ENCODE results near the gene HRH3.
A peak's percentile ranks its signal among the peaks of the same experiment; 100 is the strongest.

HRH3 gene

DNA sequence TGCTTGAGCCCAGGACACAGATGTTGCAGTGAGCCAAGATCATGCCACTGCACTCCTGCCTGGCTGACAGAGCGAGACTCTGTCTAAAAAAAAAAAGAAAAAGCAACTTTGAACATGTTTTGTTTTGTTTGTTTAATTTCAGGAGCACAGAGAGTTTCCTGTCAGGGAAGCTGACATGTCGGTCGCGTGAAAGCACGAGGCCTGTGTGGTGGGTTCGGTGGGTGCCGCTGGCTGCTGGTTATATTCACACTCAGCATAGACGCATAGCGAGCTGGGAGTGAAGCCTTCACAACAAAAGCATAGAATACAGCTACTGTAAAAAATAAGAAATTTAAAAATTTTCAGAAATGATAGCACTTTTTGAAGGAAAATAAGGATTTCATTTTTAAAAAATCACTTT is 22.8 kb downstream of the HRH3 start:
- no peak for DNase-seq

DNA sequence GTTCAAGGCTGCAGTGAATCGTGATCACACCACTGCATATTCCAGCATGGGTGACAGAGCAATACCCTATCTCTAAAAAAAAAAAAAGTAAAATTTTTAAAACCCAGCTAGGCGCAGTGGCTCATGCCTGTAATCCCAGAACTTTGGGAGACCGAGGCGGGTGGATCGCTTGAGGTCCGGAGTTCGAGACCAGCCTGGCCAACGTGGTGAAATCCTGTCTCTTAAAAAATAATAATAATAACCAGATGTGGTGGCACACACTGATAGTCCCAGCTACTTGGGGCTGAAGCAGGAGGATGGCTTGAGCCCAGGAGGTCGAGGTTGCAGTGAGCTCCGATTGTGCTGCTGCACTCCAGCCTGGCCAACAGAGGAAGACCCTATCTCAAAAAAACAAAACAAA is 23.8 kb downstream of the HRH3 start:
- no peak for DNase-seq

DNA sequence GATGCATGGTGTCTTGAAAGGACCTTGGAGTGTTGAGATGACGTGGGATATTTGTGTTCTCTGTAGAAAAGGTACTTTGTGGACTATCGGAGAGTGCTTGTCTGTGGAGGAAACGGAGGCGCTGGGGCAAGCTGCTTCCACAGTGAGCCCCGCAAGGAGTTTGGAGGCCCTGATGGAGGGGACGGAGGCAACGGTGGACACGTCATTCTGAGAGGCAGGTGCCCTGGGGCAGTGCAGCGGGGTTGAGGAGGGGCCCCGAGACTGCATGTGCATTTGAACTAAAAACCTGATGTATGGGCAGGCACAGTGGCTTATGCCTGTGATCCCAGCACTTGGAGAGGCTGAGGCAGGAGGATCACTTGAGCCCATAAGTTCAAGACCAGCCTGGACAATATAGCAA is 24.3 kb downstream of the HRH3 start:
- no peak for DNase-seq

DNA sequence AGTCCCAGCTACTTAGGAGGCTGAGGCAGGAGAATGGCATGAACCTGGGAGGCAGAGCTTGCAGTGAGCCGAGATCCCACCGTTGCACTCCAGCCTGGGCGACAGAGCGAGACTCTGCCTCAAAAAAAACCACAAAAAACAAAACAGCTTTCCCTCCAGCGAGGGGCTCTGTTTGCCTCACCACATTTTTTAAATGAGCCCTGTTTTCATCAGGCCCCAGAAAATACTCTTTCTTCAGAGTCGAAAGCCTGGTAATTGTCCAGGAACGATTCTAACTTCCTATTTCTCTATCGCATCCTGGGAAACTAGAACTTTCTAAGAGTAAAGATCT is 25.0 kb downstream of the HRH3 start:
- DNase-seq: no peak

DNA sequence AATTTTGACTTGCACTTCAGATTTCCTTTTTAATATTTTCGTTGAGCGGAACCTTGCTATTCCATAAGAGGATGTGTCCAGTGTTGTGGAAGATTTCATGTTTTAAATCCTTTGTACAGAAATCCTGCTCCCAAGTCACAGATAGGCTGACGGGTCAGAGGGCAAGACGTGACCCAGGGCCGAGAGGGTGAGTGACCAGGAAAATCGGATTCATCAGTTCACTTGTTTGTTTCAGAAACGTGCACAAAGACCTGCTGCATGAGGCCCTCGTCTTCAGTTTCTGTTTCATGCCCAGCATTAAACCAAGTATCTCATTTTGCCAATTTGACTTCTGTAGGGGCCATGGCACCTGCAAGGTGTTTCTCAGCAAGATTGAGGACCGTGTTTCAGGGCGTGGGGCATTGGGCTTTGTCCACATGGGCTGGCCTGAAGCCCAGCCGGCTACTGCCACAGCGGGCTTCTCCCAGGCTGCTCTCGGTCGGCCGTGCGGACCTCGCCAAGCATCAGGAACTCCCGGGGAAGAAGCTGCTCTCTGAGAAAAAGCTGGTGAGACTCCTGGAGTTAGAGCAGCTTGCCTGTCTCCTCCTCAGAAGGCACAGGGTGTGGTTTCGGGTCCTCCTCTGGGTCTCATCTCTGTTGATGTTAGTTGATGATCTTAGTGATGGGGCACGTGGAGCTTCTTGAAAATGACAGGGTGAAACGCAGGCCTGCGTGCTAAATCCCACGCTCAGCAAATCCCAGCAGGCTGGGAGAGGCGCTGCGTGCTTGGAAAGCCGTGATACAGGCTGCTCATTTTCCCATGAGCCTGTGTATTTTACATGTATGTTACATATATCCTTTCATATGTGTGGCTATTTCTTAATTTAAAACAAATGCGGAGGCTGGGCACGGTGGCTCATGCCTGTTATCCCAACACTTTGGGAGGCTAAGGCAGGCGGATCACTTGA is 26.7 kb downstream of the HRH3 start:
- DNase-seq: no peak

DNA sequence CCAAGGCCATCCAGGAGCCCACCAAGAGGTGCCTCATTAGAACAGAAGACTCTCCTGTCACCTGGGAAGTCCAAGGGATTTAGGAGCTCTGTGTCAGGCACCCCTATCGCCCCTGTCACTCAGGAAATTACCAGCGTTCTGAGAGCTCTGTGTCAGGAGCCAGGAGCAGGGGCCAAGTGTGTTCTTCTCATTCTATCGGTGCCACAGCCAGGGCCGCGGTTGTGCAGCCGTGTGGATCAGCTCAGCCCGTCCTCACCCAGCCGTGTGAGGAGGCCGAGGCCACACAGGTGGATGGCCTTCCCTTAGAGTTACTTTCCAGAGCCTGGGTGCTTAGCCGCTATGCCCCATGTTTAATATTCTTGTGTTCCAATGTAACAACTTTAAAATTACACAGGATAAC is 27.4 kb downstream of the HRH3 start:
- no peak for DNase-seq

DNA sequence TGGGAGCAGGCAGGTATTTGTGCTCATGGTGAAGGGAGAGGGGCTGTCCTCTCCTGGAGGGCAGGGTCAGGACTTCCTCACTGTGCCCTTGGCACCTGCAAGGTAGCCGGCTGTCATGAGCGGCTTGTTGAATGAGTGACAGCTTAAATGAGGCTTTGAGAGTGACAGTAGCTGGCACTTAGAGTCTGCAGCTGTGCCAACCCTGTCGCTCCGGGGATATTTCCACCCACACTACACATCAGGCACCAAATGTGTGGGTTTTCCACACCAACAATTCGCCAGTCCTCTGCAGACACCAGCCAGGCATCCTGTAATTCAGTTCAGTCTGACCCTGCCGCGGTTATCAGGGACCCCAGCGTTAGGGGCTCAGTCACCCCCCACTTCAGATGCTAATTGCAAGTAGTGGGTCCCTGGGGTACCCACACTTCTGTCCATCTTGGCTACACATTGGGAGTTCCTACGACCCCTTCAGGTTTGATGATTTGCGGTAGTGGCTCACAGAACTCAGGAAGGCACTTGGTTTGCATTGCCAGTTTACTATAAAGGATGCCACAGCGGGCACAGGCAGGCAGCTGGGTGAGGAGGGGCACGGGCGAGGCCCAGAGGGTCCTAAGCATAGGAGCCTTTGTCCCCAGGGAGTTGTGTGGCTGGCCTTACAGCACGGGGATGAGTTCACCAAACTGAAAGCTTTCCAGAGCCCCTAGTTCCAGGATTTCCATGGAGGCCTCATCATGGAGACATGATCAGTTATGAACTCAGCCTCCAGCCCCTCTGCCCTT is 28.1 kb downstream of the HRH3 start:
- DNase-seq: no peak

DNA sequence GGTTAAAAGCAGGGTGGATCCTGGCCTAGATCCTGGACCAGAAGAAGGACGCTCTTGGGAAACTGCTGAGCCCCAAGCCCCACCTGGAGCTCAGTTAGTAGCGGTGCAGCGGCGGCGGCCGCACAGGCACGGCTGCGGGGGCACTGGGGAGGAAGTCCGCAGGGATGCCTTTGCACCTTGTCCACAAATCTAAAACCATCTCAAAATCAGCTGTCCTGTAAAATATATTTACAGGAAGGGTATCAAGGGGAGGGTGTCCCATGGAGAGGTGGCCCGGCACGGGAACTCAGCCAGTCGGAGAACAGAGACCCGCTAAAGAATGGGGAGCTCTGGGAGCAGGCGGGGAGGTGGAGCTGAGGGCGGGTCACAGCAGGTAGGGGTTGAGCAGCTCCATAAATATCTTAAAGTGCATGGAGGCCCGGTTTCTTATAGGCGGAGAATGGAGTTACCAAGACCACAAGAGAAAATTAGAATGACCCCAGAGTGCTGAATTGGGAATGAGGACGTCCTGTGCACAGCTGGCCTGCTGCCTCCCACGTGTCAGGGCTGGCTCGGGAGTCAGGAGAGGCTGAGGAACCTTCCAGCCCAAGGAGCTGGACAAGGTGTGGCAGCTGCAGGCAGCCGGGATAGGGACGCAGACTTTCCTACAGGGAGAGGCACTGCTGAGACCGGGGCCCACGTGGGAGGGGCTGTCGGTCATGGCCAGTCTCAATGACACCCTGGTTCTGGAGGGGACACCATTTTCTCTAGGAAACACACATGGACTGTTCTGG is 29.3 kb downstream of the HRH3 start:
- no peak for DNase-seq

DNA sequence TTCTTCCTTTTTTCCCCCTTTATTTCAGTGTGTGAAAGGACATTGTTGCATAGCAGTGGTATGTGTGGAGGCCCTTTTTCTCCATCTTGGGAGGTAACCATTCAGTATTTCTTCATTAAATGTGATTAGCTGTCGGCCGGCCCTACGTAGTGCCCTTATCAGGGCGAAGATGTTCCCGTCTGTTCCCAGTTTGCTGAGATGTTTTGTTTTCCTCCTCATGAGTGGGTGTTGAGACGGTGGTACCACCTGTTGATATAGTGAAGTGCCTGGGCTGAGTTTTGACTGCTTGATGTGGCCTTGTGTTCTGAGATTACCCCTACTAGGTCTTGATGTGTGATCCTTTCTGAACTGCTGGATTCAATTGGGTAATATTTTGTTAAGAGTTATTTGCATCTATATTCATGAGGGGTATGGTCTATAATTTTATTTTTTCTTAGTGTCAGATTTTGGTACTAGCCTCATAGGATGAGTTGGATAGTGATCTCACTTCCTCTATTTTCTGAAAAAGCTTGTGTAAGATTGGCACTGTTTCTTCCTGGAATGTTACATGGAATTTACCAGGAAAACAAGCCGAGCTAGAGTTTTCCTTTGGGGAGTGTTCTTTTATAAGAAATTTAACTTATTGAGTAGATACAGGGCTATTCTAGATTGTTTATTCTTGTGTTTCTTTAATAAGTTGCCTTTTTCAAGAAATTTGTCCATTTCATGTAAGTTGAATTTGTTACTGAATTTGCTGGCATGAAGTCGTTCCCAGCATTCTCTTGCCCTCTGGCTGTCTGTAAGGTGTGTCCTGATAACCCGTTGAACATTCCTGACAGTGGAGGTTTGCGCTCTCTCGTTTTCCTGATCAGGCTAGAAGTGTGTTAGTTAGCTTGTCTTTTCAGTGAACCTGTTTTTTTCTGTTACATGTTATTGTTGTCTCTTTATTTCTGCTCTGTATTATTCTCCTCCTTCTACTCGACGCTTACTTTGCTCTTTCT is 32.9 kb downstream of the HRH3 start:
- peak; percentile 6 to 34 for DNase-seq

DNA sequence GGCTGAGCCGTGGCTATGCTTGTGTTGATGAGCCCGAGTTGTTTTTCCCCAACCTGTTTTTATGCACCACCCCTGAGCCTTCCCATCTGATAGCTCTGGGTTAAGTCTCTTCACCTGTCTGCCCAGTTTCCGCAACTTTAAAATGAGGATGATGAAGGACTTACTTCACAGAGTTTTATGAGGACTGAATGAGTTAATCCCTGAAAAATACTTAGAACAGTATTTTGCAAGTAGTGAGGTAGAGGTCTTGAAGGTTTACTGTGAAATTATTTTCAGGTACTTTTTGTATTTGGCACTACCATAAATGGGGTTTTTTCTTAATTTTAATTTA is 34.0 kb downstream of the HRH3 start:
- DNase-seq: no peak

DNA sequence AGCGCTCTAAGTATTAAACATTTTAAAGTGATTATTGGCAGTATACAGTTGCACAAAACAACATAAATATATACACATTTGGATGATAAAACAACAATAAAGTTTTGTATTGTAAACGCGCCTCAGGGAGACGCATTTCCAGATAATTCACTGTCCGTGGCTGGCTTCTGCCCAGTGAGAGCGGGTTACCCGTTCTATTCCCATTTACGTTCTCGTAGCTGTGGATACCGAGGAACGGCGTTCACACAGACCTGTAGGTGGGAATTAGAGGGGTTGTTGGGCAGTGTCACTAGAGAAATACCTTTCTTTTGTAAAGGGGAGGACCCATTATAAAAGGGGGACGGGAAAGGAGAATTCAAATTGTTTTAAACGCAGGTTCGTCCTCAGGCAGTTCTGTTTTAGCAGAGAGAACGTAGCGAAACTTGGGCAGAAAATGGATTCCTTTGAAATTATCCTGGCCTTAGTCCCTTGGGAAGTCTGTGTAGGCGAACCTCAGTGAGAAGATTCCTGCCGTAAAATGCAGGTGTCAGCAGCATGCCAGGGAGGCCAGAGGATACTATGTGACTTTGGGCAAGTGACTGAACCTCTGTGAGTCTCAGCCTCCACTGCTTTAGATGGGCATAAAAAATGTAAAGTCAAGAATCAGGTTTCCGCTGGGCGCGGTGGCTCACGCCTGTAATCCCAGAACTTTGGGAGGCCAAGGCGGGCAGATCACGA is 36.5 kb downstream of the HRH3 start:
- peak in 1 of 2 donors; percentile 5 for DNase-seq

DNA sequence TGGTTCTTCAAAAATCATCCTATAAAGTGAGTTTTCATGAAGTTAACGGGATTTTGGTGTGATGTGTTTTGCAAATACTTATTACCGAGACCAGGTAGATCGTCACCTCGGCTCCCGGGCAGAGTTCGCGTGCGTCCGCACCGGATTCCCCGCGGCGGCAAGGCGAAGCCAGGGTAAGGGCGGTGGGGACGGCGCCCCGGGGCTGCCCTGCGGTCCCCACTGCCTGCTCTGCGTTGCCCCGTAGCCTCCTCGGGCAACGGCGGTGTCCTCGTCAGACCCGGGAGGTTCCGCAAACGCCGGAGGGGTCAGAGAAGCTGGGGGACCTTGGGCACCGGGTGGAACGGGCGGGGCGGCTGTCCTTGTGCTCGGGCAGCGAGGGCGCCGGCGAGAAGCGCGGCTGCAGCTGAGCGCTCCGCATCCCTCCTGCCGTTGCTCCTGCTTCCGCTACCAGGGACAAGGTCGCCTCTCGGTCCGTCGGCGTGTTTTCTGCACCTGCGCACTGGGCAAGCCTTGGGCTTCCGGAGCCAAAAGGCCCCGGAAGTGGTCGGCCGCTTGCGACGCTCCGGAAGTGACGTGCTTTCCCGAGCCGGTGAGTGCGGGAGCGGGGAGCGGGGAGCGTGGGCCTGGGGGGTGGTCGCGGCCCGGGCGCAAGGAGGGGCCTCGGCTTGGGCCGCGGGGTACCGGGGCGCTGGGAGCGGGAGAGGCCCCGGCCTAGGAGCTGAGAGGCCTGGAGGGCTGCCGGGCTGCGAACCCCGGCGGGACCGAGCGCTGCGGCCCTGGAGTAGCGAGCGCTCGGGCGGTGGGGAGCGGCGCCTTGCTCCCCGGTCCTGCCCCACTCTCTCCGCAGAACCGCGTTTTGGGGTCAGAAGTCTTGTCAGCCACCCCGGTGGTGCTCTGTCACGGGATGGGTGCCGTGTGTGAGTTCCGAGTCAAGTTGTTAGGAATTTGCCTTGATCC is 37.3 kb downstream of the HRH3 start, which contains the start of gene MTG2:
MTG2 (plus strand) TSS at position 560 of the 957 bp plus-strand sequence. CDS start 10,393 bp downstream, outside the sequence.
- DNase-seq: peak; percentile 96 to 97

DNA sequence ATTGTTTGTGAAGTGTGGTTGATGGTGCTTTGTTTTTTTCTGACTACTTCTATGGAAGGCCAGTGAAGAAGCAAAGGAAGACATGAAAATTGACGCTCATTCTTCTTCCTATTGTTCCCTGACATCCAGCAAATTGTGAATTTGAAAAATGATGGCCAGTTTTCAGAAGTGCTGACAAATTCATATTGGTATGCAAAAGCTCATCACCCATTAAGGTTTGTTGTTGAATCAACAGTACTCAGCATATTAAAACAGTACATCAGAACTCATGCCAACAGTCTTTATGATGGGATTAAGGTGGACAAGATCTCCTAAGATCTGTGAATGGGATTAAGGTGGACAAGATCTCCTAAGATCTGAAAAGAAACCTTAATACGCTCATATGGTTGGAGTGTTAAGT is 38.3 kb downstream of the HRH3 start:
- no peak for DNase-seq

DNA sequence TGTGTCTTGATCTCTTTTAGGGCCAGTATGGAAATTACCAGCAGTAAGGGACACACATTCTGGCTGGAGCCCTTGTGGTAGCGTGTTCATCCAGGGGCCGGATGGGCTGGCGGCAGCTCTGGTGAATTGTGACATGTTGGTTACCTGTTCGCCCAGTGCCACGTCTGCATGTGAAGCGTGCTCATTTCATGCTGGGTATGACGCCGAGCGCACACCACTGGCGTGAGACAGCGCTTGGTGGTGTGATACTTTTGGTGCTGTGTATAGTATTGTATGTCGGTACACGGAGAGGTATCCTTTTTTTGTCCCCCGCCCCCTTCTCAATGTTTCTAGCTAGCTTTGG is 40.9 kb downstream of the HRH3 start:
- no peak for DNase-seq

DNA sequence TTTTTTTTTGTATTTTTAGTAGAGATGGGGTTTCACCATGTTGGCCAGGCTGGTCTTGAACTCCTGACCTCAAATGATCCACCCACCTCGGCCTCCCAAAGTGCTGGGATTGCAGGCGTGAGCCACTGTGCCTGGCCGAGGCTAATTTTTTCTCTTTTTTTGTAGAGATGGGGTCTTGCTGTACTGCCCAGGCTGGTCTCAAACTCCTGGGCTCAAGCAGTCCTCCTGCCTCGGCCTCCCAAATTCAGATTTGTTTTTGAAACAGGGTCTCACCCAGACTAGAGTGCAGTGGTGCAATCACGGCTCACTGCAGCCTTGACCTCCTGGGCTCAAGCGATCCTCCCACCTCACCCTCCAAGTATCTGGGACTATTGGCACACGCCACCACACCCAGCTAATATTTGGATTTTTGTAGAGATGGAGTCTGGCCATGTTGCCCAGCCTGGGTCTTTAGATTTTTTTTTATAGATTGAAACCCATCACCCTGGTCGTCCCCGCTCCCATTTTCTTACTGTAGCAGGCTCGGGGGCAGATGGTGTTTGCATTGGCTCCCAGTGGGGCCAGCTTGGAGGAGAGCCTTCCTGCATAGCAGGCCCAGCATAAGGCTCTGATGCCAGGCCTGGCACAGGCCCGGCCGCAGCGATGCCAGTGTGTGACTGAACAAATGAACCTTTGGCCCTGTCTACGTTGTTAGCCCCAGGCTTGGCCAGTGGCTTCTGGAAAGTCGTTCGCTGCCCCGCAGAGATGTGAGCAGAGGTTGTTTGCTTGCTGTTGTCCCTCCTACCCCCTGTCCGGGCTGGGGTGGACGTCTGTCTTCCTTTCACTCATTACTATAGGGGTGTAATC is 41.5 kb downstream of the HRH3 start:
- no peak for DNase-seq

DNA sequence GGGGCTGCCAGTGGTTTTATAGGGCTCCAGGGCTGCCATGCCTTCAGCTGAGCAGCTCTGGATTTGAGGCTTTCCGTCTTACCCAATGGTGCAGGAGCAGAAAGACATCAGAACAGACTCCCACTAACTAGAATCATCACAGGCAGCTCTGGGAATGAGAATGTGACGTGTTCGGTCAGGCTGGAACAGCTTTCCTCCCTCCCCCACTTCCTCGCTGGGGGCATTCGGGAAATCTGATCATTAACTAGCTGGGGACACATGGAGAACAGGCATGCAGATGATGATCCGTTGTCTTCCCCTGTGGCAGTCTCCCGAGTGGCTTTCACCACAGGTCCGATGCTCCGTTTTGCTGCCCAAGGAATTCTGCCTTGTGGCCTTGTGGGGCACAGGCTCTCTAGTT is 42.8 kb downstream of the HRH3 start:
- DNase-seq: no peak

DNA sequence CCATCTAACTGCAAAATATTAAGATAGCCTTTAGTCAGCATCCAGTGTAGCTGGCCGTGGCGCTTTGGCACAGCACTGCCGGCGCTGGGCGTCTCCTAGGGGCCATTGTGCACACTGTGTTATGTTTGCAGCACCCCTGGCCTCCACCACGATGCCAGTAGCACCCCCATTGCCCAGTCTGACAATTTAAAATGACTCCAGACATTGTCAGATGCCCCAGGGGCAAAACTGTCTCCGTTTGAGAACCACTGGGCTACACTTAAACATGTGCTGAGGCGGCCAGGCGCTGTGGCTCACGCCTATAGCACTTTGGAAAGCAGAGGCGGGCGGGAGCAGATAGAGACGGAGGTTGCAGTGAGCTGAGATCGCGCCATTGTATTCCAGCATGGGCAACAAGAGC is 43.2 kb downstream of the HRH3 start:
- no peak for DNase-seq

DNA sequence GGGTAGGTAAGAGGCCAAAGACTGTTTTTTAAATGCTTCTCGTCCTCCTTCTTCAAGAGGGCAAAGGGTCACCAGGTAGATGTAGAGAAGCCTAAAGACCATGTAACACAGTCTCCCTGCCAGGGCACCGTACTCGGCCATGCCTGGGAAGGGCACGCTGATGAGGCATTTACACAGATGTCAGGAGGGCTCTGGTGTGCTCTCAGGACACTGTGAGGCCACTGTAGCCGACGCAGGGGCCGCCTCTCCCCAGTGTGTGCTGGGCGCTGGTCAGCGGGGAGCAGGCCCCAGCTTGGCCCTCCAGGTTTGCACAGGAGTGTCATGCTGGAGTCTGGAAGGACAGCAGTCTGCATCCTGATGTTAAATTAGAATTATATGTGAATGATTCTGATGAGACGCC is 44.4 kb downstream of the HRH3 start:
- no peak for DNase-seq

DNA sequence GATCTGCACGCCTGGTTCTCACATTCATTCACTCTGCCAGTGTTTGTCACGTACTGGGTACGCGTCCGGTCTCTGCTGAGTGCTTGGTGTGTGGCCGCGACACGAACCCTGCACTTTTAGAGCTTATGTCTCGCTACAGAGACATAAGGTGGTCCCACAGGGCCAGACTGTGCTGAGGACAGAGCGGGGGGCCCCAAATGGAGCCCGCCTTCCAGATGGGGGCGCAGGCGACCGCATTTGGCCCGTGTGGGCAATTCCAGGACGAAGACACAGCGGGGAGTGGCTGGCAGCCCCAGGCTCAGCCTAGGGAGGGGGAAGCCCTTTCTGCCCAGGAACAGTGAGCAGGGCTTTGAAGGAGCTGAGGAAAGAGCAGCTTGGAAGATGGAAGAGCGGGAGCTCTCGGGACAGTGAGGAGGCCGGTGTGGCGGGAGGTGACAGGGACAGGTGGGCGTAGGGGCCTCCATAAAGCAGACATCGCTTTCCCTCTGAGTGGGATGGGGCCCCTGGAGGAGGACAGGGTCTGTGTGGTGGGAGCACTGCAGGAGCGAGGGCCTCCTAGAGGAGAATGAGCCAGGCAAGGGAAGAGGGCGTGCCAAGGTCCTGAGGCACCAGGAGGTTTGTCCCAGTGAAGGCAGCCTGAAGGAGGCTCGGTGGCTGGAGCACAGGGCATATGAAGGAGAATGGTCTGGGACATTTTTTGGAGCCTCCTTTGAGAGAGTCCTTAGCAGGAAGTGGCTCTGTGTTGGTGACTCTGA is 45.0 kb downstream of the HRH3 start:
- DNase-seq: no peak
